SK-N-SH treated with all-trans-retinoic acid at 6 μM for 48 hours (cell line): ENCODE measurements around the gene PHACTR4.

ENCODE experiments used
- ATAC-seq: fragments of 200-7000 bp; cut with Tn5 transposase; 3 replicates; pipeline ENCODE4 v1.9.1; 2020; ENCODE audit warnings: mild to moderate bottlenecking, moderate library complexity
- ARNTL ChIP-seq: fragments of 450-650 bp; formaldehyde crosslinking; IDR thresholded peaks from 2 replicates; pipeline ENCODE4 v1.5.0; 2020; ENCODE audit warnings: low read depth, mild to moderate bottlenecking, moderate library complexity, borderline replicate concordance
- CSDC2 ChIP-seq: fragments of 250-450 bp; sonication (Bioruptor Pico); IDR thresholded peaks from 2 replicates; pipeline ENCODE4 v1.5.0; 2020; ENCODE audit warnings: mild to moderate bottlenecking, moderate library complexity
- ISL1 ChIP-seq: fragments of 250-450 bp; sonication (Bioruptor Pico); IDR thresholded peaks from 2 replicates; pipeline ENCODE4 v2.1.2; 2022; ENCODE audit warnings: mild to moderate bottlenecking, moderate library complexity
- OSR1 ChIP-seq: fragments of 250-450 bp; sonication (Bioruptor Pico); IDR thresholded peaks from 2 replicates; pipeline ENCODE4 v1.8.0; 2022; ENCODE audit warnings: moderate library complexity, mild to moderate bottlenecking, inconsistent platforms
- PPARA ChIP-seq: fragments of 250-450 bp; sonication (Bioruptor Pico); IDR thresholded peaks from 2 replicates; pipeline ENCODE4 v1.5.0; 2020; ENCODE audit warnings: mild to moderate bottlenecking, borderline replicate concordance
- SNAI2 ChIP-seq: fragments of 250-450 bp; sonication (Bioruptor Pico); IDR thresholded peaks from 2 replicates; pipeline ENCODE4 v1.5.0; 2020; ENCODE audit warnings: mild to moderate bottlenecking, moderate library complexity
- TCF4 ChIP-seq: fragments of 250-450 bp; sonication (Bioruptor Pico); IDR thresholded peaks from 2 replicates; pipeline ENCODE4 v1.8.0; 2021; ENCODE audit warnings: mild to moderate bottlenecking, moderate library complexity, borderline replicate concordance
- ZC3H10 ChIP-seq: fragments of 250-450 bp; sonication (Bioruptor Pico); IDR thresholded peaks from 2 replicates; pipeline ENCODE4 v1.5.1; 2021; ENCODE audit warnings: mild to moderate bottlenecking, moderate library complexity
- ZFP3 ChIP-seq: fragments of 250-450 bp; sonication (Bioruptor Pico); IDR thresholded peaks from 2 replicates; pipeline ENCODE4 v1.5.0; 2020; ENCODE audit warnings: mild to moderate bottlenecking, moderate library complexity
- ZFP30 ChIP-seq: fragments of 450-650 bp; formaldehyde crosslinking; IDR thresholded peaks from 2 replicates; pipeline ENCODE4 v1.5.0; 2022; ENCODE audit warnings: mild to moderate bottlenecking, moderate library complexity
- ZNF565 ChIP-seq: fragments of 450-650 bp; formaldehyde crosslinking; conservative IDR thresholded peaks from 2 replicates; pipeline ENCODE4 v1.5.0; 2020; ENCODE audit warnings: low read depth, mild to moderate bottlenecking, moderate library complexity
- ZNF8 ChIP-seq: fragments of 450-650 bp; formaldehyde crosslinking; IDR thresholded peaks from 2 replicates; pipeline ENCODE4 v1.5.0; 2020; ENCODE audit warnings: mild to moderate bottlenecking, moderate library complexity
- TF ChIP-seq, protein P1 (sequence below): fragments of 250-450 bp; sonication (Bioruptor Pico); IDR thresholded peaks from 2 replicates; pipeline ENCODE4 v1.8.0; 2021; ENCODE audit warnings: low read depth, mild to moderate bottlenecking, moderate library complexity, borderline replicate concordance
- TF ChIP-seq, protein P2 (sequence below): fragments of 250-450 bp; sonication (Bioruptor Pico); IDR thresholded peaks from 2 replicates; pipeline ENCODE4 v1.5.1; 2020; ENCODE audit warnings: low read depth, mild to moderate bottlenecking, moderate library complexity
- TF ChIP-seq, protein P3 (sequence below): fragments of 250-450 bp; sonication (Bioruptor Pico); IDR thresholded peaks from 2 replicates; pipeline ENCODE4 v1.5.1; 2021; ENCODE audit warnings: mild to moderate bottlenecking, moderate library complexity

The PHACTR4 gene

GRCh38 chr1:28545246-28545628, 175.7 kb downstream of the PHACTR4 start:
- no peak for TF ChIP-seq ISL1
- no peak for TF ChIP-seq ARNTL (CRISPR knock-in tag)
- TF ChIP-seq ZC3H10 (CRISPR knock-in tag), result no peak
- TF ChIP-seq ZFP3 (CRISPR knock-in tag), result no peak
- TF ChIP-seq, protein P1, sequence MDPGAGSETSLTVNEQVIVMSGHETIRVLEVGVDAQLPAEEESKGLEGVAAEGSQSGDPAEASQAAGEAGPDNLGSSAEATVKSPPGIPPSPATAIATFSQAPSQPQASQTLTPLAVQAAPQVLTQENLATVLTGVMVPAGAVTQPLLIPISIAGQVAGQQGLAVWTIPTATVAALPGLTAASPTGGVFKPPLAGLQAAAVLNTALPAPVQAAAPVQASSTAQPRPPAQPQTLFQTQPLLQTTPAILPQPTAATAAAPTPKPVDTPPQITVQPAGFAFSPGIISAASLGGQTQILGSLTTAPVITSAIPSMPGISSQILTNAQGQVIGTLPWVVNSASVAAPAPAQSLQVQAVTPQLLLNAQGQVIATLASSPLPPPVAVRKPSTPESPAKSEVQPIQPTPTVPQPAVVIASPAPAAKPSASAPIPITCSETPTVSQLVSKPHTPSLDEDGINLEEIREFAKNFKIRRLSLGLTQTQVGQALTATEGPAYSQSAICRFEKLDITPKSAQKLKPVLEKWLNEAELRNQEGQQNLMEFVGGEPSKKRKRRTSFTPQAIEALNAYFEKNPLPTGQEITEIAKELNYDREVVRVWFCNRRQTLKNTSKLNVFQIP (CRISPR knock-in tag), result no peak
- no peak for TF ChIP-seq SNAI2 (CRISPR knock-in tag)
- no peak for TF ChIP-seq PPARA (CRISPR knock-in tag)
- no peak for TF ChIP-seq ZFP30
- TF ChIP-seq ZNF8 (CRISPR knock-in tag), result no peak
- no peak for TF ChIP-seq OSR1 (CRISPR knock-in tag)
- TF ChIP-seq, protein P2, sequence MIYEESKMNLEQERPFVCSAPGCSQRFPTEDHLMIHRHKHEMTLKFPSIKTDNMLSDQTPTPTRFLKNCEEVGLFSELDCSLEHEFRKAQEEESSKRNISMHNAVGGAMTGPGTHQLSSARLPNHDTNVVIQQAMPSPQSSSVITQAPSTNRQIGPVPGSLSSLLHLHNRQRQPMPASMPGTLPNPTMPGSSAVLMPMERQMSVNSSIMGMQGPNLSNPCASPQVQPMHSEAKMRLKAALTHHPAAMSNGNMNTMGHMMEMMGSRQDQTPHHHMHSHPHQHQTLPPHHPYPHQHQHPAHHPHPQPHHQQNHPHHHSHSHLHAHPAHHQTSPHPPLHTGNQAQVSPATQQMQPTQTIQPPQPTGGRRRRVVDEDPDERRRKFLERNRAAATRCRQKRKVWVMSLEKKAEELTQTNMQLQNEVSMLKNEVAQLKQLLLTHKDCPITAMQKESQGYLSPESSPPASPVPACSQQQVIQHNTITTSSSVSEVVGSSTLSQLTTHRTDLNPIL (CRISPR knock-in tag), result no peak
- TF ChIP-seq ZNF565, result no peak
- TF ChIP-seq, protein P3, sequence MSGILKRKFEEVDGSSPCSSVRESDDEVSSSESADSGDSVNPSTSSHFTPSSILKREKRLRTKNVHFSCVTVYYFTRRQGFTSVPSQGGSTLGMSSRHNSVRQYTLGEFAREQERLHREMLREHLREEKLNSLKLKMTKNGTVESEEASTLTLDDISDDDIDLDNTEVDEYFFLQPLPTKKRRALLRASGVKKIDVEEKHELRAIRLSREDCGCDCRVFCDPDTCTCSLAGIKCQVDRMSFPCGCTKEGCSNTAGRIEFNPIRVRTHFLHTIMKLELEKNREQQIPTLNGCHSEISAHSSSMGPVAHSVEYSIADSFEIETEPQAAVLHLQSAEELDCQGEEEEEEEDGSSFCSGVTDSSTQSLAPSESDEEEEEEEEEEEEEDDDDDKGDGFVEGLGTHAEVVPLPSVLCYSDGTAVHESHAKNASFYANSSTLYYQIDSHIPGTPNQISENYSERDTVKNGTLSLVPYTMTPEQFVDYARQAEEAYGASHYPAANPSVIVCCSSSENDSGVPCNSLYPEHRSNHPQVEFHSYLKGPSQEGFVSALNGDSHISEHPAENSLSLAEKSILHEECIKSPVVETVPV (CRISPR knock-in tag), result no peak
- no peak for ATAC-seq

GRCh38 chr1:28548318-28548717, 178.8 kb downstream of the PHACTR4 start:
- TF ChIP-seq ZC3H10 (CRISPR knock-in tag) (no peak), CSDC2 (CRISPR knock-in tag) (no peak), TCF4 (CRISPR knock-in tag) (no peak)
- ATAC-seq, result no peak
